GM21576 (cell line): ENCODE results near the gene GALNT9.
"Not testable (repeated sequence)": the region's sequence is repeated elsewhere in the genome, so short reads cannot be mapped to it uniquely, and the experiment has no call there.

Experiments used
- ATAC-seq: cut with Tn5 transposase; IDR thresholded peaks from one replicate; pipeline ENCODE4 v1.9.1; 2021; ENCODE audit warnings: mild to moderate bottlenecking, moderate library complexity; ENCODE audit not compliant: unreplicated experiment

Gene GALNT9

DNA sequence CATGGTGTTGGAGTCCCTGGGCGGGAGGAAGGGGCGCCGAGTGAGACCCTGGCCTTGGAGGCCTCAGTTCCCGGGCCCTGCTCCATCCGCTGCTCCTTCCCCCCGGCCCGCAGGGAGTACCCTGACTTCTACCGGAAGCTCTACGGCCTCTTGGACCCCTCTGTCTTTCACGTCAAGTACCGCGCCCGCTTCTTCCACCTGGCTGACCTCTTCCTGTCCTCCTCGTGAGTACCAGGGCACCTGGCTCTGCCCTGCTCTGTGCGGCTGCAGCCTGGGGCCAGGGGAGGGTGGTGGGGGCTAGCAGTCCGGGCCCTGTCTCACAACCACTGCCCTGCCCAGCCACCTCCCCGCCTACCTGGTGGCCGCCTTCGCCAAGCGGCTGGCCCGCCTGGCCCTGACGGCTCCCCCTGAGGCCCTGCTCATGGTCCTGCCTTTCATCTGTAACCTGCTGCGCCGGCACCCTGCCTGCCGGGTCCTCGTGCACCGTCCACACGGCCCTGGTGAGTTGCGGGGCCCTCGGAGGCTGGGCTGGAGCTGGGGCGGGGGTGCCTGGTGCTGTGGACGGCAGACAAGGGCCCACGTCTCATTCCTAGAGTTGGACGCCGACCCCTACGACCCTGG is 178.1 kb downstream of the GALNT9 start:
- no peak for ATAC-seq

DNA sequence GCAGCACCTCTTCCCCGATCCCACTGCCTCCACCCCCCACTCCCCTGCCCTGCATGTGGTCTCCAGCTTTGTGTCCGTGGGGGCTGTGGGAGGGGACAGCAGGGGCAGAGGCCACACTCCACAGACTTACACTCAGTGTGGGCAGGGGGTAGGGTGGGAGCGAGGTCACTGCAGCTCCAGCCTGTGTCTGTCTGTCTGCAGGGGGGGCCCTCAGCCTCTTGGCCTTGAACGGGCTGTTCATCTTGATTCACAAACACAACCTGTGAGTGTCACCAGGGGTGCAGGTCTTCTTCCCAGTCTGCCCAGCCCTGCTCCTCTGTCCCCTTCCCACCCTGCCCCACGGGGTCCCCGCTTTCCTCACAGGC is 178.6 kb downstream of the GALNT9 start:
- ATAC-seq, result no peak

DNA sequence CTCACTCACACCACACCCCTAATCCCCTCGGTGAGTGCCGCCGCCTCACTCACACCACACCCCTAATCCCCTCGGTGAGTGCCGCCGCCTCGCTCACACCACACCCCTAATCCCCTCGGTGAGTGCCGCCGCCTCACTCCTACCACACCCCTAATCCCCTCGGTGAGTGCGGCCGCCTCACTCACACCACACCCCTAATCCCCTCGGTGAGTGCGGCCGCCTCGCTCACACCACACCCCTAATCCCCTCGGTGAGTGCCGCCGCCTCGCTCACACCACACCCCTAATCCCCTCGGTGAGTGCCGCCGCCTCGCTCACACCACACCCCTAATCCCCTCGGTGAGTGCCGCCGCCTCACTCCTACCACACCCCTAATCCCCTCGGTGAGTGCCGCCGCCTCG is 179.9 kb downstream of the GALNT9 start:
- ATAC-seq, result not testable (repeated sequence)

- no peak for ATAC-seq
Observed at GRCh38 chr12:132148368-132149045, 180.9 kb downstream of the GALNT9 start.

- no peak for ATAC-seq
Observed at GRCh38 chr12:132147423-132148367, 181.7 kb downstream of the GALNT9 start.

GRCh38 chr12:132146772-132147422 is 182.5 kb downstream of the GALNT9 start:
- no peak for ATAC-seq
